SK-N-SH (cell line): ENCODE results near the gene NECTIN2. TPM values are rescaled to one million over a fixed set of nuclear protein-coding genes. Genes with fewer than 3 reads are reported as not detected.

ENCODE experiments used
- CTCF ChIA-PET: fragments of 300-600, 350-600 bp; formaldehyde crosslinking; extraction: SDS; loops from one replicate; lab custom pipeline; 2021; lab: Yijun Ruan, JAX
- POLR2A ChIA-PET: fragments of 350-600 bp; sonication (Branson Sonifier 250); formaldehyde crosslinking; extraction: SDS; loops from one replicate; lab custom pipeline; 2020; ENCODE audit warnings: antibody characterized with exemption, inconsistent platforms; lab: Yijun Ruan, JAX
- DNase-seq: peaks from one replicate; pipeline ENCODE4 v3.0.0; 2012
- H2AFZ ChIP-seq: fragments of 200-600 bp; sonication (generic); 2 replicates; pipeline ENCODE4 v1.8.1; 2016; ENCODE audit warnings: antibody characterized with exemption, mild to moderate bottlenecking, low read depth
- H3F3A ChIP-seq: fragments of 200-600 bp; sonication (generic); replicated peaks from 2 replicates; pipeline ENCODE3; 2016; ENCODE audit warnings: antibody characterized with exemption, mild to moderate bottlenecking; ENCODE audit not compliant: insufficient read depth
- H3K27ac ChIP-seq, 2 experiments: fragments of 200-500 bp in 1 of 2; fragments of 200-600 bp in 1 of 2; sonication (Bioruptor generic) in 1 of 2; sonication (generic), shearing (Covaris generic) in 1 of 2; 2 replicates each; pipeline versions ENCODE4 v1.5.1 to v1.6.1; 2014 to 2016; ENCODE audit warnings: low read depth in 2 of 2, inconsistent platforms in 1 of 2, low read length in 1 of 2, mild to moderate bottlenecking in 1 of 2, mixed read lengths in 1 of 2
- H3K27me3 ChIP-seq: fragments of 200-600 bp; sonication (generic), shearing (Covaris generic); 2 replicates; pipeline ENCODE4 v1.6.1; 2016; ENCODE audit warnings: mixed run types; ENCODE audit not compliant: insufficient read depth
- H3K36me3 ChIP-seq, 2 experiments: fragments of 200-500 bp in 1 of 2; fragments of 200-600 bp in 1 of 2; sonication (Bioruptor generic) in 1 of 2; sonication (generic) in 1 of 2; replicated peaks in 1 of 2; 2 replicates each; pipeline versions ENCODE3 to v1.5.1; 2014 to 2016; ENCODE audit warnings: low read length in 1 of 2, mild to moderate bottlenecking in 1 of 2; ENCODE audit not compliant: insufficient read depth in 2 of 2, control insufficient read depth in 1 of 2
- H3K4me1 ChIP-seq, 2 experiments: fragments of 200-500 bp in 1 of 2; fragments of 200-600 bp in 1 of 2; sonication (Bioruptor generic) in 1 of 2; sonication (generic), shearing (Covaris generic) in 1 of 2; 2 replicates each; pipeline versions ENCODE4 v1.5.1 to v1.6.1; 2014 to 2016; ENCODE audit warnings: low read depth in 1 of 2, low read length in 1 of 2, mixed run types in 1 of 2; ENCODE audit not compliant: insufficient read depth in 2 of 2, control insufficient read depth in 1 of 2
- H3K4me2 ChIP-seq: fragments of 200-600 bp; sonication (generic), shearing (Covaris generic); 2 replicates; pipeline ENCODE4 v1.6.1; 2017; ENCODE audit warnings: mixed run types
- H3K4me3 ChIP-seq, 2 experiments: fragments of 200-500 bp in 1 of 2; fragments of 200-600 bp in 1 of 2; sonication (Bioruptor generic) in 1 of 2; sonication (generic), shearing (Covaris generic) in 1 of 2; 2 replicates each; pipeline versions ENCODE4 v1.5.1 to v1.8.1; 2014 to 2016; ENCODE audit warnings: low read depth in 2 of 2, inconsistent platforms in 1 of 2, low read length in 1 of 2, mild to moderate bottlenecking in 1 of 2, mixed read lengths in 1 of 2, moderate library complexity in 1 of 2
- H3K79me2 ChIP-seq: fragments of 200-600 bp; sonication (generic); 2 replicates; pipeline ENCODE4 v1.8.1; 2017; ENCODE audit warnings: mild to moderate bottlenecking; ENCODE audit not compliant: insufficient read depth
- H3K9ac ChIP-seq: fragments of 200-600 bp; sonication (generic); 2 replicates; pipeline ENCODE4 v1.6.1; 2017; ENCODE audit warnings: mixed run types
- H3K9me2 ChIP-seq: fragments of 200-600 bp; sonication (generic); 2 replicates; pipeline ENCODE4 v1.6.1; 2017; ENCODE audit warnings: mixed run types
- H3K9me3 ChIP-seq: fragments of 200-600 bp; sonication (generic); 2 replicates; pipeline ENCODE4 v1.6.1; 2017; ENCODE audit warnings: mixed run types, mild to moderate bottlenecking, moderate library complexity
- H4K20me1 ChIP-seq: fragments of 200-600 bp; sonication (generic); 2 replicates; pipeline ENCODE4 v1.6.1; 2017; ENCODE audit warnings: mild to moderate bottlenecking, mixed run types; ENCODE audit not compliant: insufficient read depth
- ELF1 ChIP-seq: IDR thresholded peaks from 2 replicates; pipeline ENCODE4 v1.4.0; 2012
- EP300 ChIP-seq, 2 experiments: IDR thresholded peaks; 2 replicates each; pipeline versions ENCODE4 v1.4.0 to v1.6.1; 2012; ENCODE audit warnings: borderline replicate concordance in 1 of 2, low read depth in 1 of 2, low read length in 1 of 2
- FOXJ3 ChIP-seq: sonication (generic); formaldehyde crosslinking; IDR thresholded peaks from 2 replicates; pipeline ENCODE4 v1.5.1; 2020; ENCODE audit warnings: mild to moderate bottlenecking, missing genetic modification reagents
- FOXM1 ChIP-seq: IDR thresholded peaks from 2 replicates; pipeline ENCODE4 v1.4.0; 2012; ENCODE audit warnings: low read depth, mild to moderate bottlenecking
- GABPA ChIP-seq: IDR thresholded peaks from 2 replicates; pipeline ENCODE4 v1.4.0; 2012; ENCODE audit warnings: low read depth, mild to moderate bottlenecking
- GATA2 ChIP-seq: sonication (generic); formaldehyde crosslinking; IDR thresholded peaks from 2 replicates; pipeline ENCODE4 v1.5.0; 2020; ENCODE audit warnings: mild to moderate bottlenecking, missing genetic modification reagents
- IRF3 ChIP-seq: fragments of 150-350 bp; IDR thresholded peaks from 2 replicates; pipeline ENCODE4 v1.6.1; 2016; ENCODE audit warnings: mild to moderate bottlenecking, low read depth, low read length
- MAX ChIP-seq: IDR thresholded peaks from 2 replicates; pipeline ENCODE4 v1.4.0; 2012; ENCODE audit warnings: low read depth
- MEF2A ChIP-seq: IDR thresholded peaks from 2 replicates; pipeline ENCODE4 v1.4.0; 2012; ENCODE audit warnings: low read depth, borderline replicate concordance
- NFIC ChIP-seq: IDR thresholded peaks from 2 replicates; pipeline ENCODE4 v1.4.0; 2012; ENCODE audit warnings: borderline replicate concordance
- NRF1 ChIP-seq: IDR thresholded peaks from 2 replicates; pipeline ENCODE4 v1.6.1; 2012; ENCODE audit warnings: low read depth, mild to moderate bottlenecking, low read length
- PBX3 ChIP-seq: IDR thresholded peaks from 2 replicates; pipeline ENCODE4; 2012
- POLR2AphosphoS5 ChIP-seq: IDR thresholded peaks from 2 replicates; pipeline ENCODE4 v1.6.1; 2012; ENCODE audit warnings: low read depth, low read length
- RCOR1 ChIP-seq: fragments of 150-350 bp; IDR thresholded peaks from 2 replicates; pipeline ENCODE4 v1.6.1; 2017; ENCODE audit warnings: antibody characterized with exemption, low read length
- RXRA ChIP-seq: IDR thresholded peaks from 2 replicates; pipeline ENCODE4 v1.4.0; 2012; ENCODE audit warnings: low read depth, mild to moderate bottlenecking, borderline replicate concordance
- SIN3A ChIP-seq: IDR thresholded peaks from 2 replicates; pipeline ENCODE4 v1.6.1; 2012; ENCODE audit warnings: low read depth, mild to moderate bottlenecking, low read length, moderate library complexity, borderline replicate concordance
- SMC3 ChIP-seq: IDR thresholded peaks from 2 replicates; pipeline ENCODE4 v1.6.1; 2012; ENCODE audit warnings: low read depth, low read length, improper control_type of control experiment
- TAF1 ChIP-seq: IDR thresholded peaks from 2 replicates; pipeline ENCODE4 v1.6.1; 2012; ENCODE audit warnings: low read depth, mild to moderate bottlenecking, low read length, moderate library complexity, borderline replicate concordance
- WGBS: methylation state at CpG from one replicate; pipeline ENCODE4 v1.1.6; 2017; ENCODE audit warnings: low lambda C conversion rate; 5-methylcytosine and 5-hydroxymethylcytosine counted together
- polyA plus RNA-seq, 3 experiments: library from polyadenylated mRNA; depleted of rRNA; stranded (reverse); fragments of >200 nt; gene quantifications; 2 replicates each; pipeline ENCODE4 v1.2.3, GENCODE V29; 2012

The NECTIN2 gene
- polyA plus RNA-seq, 1 of the 3 experiments (the other 2 are of a cell fraction) = 121 TPM

- H3K27me3 ChIP-seq = no peaks in the 10 kb centered on the region
- H3K9me3 ChIP-seq = no peaks in the 10 kb centered on the region
- H3F3A ChIP-seq = peaks cover 28% of the 10 kb centered on the region
- 0 out of 2 replicates have a peak, but pooled peaks cover 4% of the 10 kb centered on the region for H4K20me1 ChIP-seq
- no peaks in the 10 kb centered on the region for H3K9me2 ChIP-seq
- H3K9ac ChIP-seq = no peak overlapping the region
- no peak overlapping the region for H3K27ac ChIP-seq
- no peak overlapping the region for H2AFZ ChIP-seq
- ChIA-PET CTCF (interaction anchor here (0.6 to 1.1 kb wide), 2 partner anchors 83 to 97 kb away, joined by 3 read pairs; no protein-coding TSS in a partner anchor), POLR2A (no interaction called here)
- DNase-seq = peak; percentile 8
- 0 out of 4 replicates have a peak, but pooled peaks cover 0 to 7% of the 10 kb centered on the region in 2 experiments for H3K4me1 ChIP-seq
- WGBS = 86% methylated on average over 12 of the region's 12 CpGs
- peaks cover 61% of the 10 kb centered on the region for H3K79me2 ChIP-seq
- no peak for TF ChIP-seq FOXJ3
- TF ChIP-seq GABPA = no peak
- no peak for TF ChIP-seq SIN3A
- TF ChIP-seq IRF3 = no peak
- TF ChIP-seq NFIC = no peak
- no peak for TF ChIP-seq MEF2A
- TF ChIP-seq RXRA = no peak
- no peak for TF ChIP-seq GATA2
- no peak for TF ChIP-seq POLR2AphosphoS5
- no peak for TF ChIP-seq EP300 (IDR thresholded peaks at IDR 0.05; ENCODE audit: borderline replicate concordance in 1 of 2, low read depth in 1 of 2, low read length in 1 of 2)
- TF ChIP-seq MAX = no peak
- no peak for TF ChIP-seq FOXM1
- no peak for TF ChIP-seq RCOR1
- no peak for TF ChIP-seq NRF1
- TF ChIP-seq ELF1 = no peak
- no peak for TF ChIP-seq PBX3
- no peak for TF ChIP-seq TAF1
- TF ChIP-seq SMC3 = no peak
- no peak overlapping the region for H3K4me3 ChIP-seq
- H3K36me3 ChIP-seq = peaks cover 8 to 24% of the 10 kb centered on the region in 2 experiments
- no peak overlapping the region for H3K4me2 ChIP-seq
Measured at GRCh38 chr19:44867578-44867977, 21.5 kb downstream of the NECTIN2 start.
